Measurements from ENCODE around the gene PTPN11.
"Not testable (repeated sequence)": the region's sequence is repeated elsewhere in the genome, so short reads cannot be mapped to it uniquely, and the experiment has no call there.

Gene PTPN11

GRCh38 chr12:112418608-112419296 is at the start of gene PTPN11:
Gene PTPN11 (plus strand): TSS chr12:112418947. CDS start chr12:112419112, 165 bp downstream.
- DNase-seq, result peak; percentile 88 to 90

DNA sequence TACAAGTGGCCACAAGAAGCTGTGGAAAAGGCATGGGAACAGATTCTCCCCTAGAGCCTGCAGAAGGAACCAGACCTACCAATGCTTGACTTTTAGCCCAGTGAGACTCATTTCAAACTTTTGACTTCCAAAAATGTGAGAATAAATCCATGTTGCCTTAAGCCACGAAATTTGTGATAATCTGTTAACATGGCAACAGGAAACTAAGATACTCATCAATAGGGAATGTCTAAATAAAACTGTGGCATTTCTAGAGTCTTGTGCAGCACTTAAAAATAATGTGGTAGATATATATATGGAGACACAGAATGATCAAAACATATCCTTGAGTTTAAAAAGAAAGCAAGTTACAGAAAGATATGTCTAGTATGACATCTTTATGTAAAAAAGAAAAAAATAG is 48.5 kb upstream of the PTPN11 start:
- DNase-seq, result no peak

DNA sequence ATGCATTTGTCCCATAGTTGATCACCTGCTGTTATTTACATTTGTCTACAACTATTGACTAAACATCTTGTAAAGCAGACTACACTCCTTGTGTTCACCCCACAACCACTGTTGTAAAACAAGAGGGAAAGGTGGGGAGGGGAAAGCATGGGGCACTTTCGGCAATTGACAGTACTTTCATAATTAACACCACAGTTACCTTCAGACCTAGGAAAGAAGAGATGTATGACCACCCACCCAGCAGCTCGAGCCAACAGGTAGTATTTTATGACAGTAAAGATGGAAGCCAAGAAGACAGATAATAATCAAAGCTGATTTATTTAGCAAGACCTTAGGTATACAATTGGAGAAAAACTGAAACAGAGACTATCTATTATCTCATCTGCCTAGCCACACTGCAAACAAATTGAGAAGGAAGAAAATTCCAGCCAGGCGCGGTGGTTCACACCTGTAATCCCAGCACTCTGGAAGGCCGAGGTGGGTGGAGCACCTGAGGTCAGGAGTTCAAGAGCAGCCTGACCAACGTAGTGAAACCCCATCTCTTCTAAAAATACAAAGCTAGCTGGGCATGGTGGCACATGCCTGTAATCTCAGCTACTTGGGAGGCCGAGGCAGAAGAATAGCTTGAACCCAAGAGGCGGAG is 47.8 kb upstream of the PTPN11 start:
- DNase-seq, result no peak

- no peak for DNase-seq
These were observed 44.5 kb upstream of the PTPN11 start for GRCh38 chr12:112374166-112374740.

DNA sequence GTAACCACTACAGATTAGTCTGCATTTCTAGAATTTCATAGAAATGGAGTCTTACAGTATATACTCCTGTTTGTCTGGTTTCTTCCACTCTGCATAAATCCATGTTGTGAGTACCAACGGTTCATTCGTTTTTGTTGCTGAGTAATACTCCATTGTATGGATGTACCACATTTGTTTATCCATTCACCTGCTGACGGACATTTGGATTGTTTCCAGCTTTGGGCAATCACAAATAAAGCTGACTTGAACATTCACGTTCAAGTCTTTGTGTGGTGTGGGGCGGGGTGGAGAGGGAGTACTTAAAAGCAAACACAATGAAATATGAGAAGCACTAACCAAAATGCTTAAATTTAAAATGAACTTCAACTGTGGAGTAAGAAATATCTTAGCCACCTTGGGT is 43.6 kb upstream of the PTPN11 start:
- DNase-seq, result no peak

GRCh38 chr12:112380663-112381405 is 37.9 kb upstream of the PTPN11 start:
- DNase-seq, result no peak

DNA sequence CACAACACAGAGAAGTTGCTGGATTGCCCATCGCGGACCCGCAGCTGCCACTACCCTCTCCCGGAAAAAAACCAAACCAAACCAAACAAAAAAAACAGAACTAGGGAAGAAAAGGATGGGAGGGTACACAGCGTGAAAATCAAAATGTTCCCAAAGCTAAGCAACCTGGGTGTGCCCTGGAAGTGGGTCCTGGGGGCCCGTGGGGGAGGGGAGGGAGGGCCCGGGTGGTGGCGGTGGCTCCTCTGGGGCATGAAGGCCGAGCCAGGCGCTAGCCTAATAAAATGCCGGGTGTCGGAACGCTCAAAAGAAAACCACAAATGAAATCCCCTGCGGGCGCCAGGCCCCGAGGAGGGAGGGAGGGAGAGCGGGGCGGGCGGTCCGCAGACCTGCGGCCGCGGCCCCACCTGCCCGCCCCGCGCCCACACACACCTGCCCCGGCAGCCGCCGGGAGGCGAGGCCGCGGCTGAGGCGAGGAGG is 37.3 kb upstream of the PTPN11 start:
- DNase-seq, result peak in 1 of 2 donors; percentile 22

DNA sequence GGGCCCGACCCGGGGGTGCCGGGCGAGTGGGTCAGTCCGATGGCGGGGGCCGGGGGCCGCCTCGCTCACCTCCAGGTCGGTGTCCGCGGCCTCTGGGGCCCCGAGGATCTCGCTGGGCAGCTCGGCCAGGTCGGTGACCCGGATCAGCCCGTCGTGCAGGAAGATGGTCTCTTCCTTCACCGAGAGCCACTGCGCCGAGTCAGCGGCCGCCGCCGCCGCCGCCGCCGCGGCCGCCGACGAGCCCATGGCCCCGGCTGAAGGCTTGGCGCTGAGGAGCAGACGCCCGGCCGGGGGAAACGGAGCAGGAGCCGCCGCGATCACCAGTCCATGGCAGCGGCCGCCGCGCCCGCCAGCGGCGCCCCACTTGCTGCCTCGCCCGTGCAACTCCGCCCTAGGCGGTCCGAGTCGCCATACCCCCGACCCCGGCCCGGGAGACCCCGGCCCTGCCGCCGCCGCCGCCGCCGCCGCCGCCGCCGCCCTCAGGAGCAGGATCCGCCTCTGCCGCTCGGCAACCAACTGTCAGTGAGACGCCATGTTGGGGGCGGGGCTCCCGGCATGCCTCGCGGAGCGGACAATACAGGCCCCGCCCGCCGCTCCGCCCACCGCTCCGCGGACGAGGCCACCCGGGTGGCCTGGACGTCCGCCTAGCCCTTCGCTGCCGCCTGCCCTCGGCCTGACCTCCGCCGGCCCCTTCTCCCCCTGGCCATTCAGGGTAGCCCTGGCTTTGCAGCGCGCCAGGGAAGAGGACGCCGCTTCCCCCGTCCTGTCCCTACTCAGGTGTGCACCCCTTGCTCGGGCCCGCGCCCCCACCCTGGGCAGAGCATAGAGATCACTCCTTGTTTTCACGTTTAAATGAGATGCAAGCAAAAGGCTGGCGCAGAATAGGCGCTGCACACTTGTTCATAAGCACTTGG is 36.6 kb upstream of the PTPN11 start, which contains the start of gene HECTD4:
Gene HECTD4, minus strand, starts transcription at position 549 of the 914 bp plus-strand sequence. Its CDS starts 303 bp downstream, at position 246.
- DNase-seq, result peak; percentile 93 to 94

DNA sequence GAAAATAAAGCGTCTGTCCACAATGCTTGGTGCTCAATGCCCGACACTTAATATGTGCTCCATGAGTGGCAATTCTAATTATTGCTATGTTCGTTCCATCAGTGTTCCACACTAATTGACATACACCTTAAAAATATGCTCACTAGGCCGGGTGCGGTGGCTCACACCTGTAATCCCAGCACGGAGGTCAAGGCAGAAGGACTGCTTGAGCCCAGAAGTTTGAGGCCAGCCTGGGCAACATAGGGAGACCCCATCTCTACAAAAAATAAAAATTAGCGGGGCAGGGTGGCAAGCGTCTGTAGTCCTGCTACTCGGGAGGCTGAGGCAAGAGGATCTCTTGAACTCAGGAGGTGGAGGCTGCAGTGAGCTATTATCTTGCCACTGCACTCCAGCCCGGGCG is 35.9 kb upstream of the PTPN11 start:
- DNase-seq, result no peak

- no peak for DNase-seq
These were observed 32.0 kb upstream of the PTPN11 start for GRCh38 chr12:112386726-112387125.

- DNase-seq, result no peak
These were observed 29.5 kb upstream of the PTPN11 start for GRCh38 chr12:112389228-112389627.

DNA sequence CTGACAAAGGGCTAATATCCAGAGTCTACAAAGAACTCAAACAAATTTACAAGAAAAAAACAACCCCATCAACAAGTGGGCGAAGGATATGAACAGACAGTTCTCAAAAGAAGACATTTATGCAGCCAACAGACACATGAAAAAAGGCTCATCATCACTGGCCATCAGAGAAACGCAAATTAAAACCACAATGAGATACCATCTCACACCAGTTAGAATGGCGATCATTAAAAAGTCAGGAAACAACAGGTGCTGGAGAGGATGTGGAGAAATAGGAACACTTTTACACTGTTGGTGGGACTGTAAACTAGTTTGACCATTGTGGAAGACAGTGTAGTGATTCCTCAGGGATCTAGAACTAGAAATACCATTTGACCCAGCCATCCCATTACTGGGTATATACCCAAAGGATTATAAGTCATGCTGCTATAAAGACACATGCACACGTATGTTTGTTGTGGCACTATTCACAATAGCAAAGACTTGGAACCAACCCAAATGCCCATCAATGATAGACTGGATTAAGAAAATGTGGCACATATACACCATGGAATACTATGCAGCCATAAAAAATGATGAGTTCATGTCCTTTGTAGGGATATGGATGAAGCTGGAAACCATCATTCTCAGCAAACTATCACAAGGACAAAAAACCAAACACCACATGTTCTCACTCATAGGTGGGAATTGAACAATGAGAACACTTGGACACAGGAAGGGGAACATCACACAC is 28.7 kb upstream of the PTPN11 start:
- DNase-seq, result not testable (repeated sequence)

DNA sequence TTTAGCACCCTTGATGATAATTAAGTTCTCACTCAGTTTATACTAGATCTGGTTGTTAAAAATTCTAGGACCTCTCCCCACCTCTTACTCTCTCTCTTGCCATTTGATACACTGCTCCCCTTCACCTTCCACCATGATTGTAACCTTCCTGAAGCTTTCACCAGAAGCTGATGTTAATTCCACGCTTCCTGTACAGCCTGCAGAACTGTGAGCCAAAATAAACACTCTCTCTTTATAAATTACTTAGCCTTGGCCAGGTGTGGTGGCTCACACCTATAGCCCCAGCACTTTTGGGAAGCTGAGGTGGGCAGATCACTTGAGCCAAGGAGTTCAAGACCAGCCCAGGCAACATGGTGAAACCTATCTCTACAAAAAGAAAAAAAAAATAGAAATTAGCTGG is 25.4 kb upstream of the PTPN11 start:
- no peak for DNase-seq

DNA sequence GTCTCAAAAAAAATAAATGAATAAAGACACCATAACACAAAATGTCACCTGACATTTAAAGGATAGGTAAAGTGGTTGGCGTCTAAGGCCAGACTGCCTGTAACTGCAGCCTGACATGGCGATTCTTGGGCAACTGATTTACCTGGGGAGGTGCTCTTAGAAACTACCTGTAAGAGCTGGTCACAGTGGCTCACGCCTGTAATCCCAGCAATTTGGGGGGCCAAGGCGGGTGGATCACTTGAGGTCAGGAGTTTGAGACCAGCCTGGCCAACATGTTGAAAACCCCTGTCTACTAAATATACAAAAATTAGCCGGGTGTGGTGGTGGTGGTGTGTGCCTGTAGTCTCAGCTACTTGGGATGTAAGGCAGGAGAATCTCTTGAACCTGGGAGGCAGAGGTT is 17.7 kb upstream of the PTPN11 start:
- DNase-seq, result no peak

- no peak for DNase-seq
These were observed 16.7 kb upstream of the PTPN11 start for GRCh38 chr12:112401903-112402498.

DNA sequence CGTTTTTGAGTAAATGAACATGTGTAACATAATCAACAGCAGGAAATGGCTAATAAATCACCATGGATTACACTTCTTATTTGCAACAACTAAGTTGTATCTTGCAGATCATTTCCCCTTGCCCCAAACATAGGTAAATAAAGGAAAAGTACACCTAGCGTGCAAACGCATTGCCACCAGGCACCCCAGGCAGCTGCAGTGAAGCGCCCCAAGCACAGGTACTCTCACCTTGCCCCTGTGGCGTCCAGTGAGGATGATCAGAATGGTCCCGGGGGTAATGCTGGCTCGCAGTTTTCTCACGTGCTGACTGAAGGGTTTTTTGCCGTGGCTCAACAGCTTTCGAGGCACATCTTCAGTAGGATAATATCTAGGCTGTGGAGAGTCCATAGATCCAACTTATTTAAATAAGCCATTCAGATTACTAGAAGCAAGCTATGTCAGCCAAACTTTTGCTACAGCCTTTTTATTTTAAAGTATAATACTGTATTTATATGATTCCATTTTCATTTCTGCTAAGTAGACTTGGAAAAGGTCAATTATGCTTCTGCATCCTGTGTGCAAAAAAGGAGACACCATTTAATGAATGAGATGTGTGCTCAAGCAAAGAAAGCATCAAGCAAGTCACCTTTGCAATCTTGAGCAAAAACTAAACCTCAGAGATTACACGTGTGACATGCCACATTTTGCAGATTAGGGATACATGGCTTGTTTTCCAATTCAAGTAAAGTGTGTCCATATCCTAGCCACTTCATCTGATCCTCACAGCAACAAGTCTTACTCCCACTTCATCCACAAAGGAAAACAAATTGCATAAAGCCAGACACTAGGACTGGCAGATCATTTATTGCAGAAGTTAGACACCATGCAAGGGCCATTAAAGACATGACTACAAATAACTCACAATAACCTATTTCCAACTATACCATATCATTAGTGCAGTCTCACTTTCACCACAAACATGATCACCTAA is 11.9 kb upstream of the PTPN11 start:
- DNase-seq, result no peak

- DNase-seq, result not testable (repeated sequence)
These were observed 11.1 kb upstream of the PTPN11 start for GRCh38 chr12:112407683-112408082.

DNA sequence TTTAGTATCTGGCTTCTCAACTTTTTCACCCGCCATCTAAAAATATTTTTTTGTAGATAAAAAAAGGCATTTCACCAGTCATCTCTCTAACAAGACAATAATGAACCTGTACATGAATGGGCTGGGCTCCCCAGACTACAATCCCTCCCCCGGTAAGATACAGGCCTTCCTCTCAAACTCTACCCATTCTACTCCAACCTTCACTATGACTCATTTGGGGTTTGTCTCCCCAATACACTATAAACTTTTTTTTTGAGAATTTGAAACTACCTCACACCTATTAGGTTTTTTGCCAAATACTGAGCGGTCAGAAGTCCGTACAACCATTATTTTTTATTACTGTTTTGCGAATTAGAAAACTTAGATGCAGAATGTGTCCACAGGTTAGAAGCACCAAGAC is 10.1 kb upstream of the PTPN11 start:
- peak; percentile 33 to 35 for DNase-seq

- DNase-seq, result peak; percentile 76 to 80
These were observed 9.5 kb upstream of the PTPN11 start, which contains the start of gene RPL6 for GRCh38 chr12:112409064-112409905. Gene RPL6 (minus strand): TSS chr12:112409605. CDS start chr12:112408656, 949 bp downstream.
